HG03039 (cell line): ENCODE results near the gene RAB43.

Experiments used
- ATAC-seq: cut with Tn5 transposase; IDR thresholded peaks from one replicate; pipeline ENCODE4 v1.9.1; 2021; ENCODE audit warnings: mild to moderate bottlenecking, moderate library complexity; ENCODE audit not compliant: unreplicated experiment

Gene RAB43

GRCh38 chr3:129040039-129040336, 81.6 kb downstream of the RAB43 start:
- ATAC-seq = no peak

DNA sequence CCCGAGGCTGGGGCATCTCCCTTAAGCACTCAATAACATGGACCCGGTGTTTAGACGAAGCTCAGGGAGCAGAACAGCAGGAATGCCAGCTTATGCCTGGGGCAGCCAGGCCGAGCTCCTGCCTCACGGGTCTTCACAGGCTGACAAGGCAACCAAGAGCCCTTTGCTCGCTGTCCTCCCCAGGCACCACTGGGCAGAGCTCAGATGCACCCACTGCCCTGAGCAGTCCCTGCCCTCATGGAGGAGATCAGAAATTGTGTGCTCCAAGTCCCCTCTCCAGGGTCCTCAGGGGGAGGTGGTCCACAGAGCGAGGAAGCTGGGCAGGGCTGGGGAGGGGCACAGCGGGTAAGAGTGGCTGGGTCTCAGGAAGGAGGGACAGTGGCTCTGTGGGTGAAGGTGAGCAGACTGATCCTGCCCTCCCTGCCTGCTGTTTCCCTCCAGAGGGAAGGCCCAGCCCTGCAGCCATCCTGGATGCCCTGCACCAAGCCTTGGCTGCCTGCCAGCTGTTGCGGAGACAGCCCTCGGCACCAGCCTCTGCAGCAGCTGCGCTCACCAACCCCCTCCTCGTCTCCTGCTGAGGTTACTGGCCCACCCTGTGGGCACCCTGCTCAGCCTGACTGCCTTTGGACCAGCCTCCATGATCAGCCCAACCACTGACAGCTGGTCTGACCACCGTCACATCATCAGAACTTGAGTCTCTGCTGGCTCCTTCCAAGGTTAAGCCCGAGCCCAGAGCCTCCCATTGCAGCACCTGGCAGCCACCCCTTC, 82.1 kb downstream of the RAB43 start:
- no peak for ATAC-seq

GRCh38 chr3:129038121-129038855, 83.3 kb downstream of the RAB43 start:
- ATAC-seq = no peak
